PFSK-1 (cell line): ENCODE data around the gene ZNF318.

ENCODE experiments used
- FOXP2 ChIP-seq: optimal IDR thresholded peaks from 2 replicates; pipeline ENCODE3; 2011; ENCODE audit warnings: borderline replicate concordance, control low read depth, inconsistent platforms; ENCODE audit not compliant: insufficient read depth; ENCODE audit errors: extremely low read length, extremely low read depth
- POLR2AphosphoS5 ChIP-seq: IDR thresholded peaks from 2 replicates; pipeline ENCODE4 v1.6.1; 2012; ENCODE audit warnings: low read depth, mild to moderate bottlenecking, control low read depth, low read length, moderate library complexity
- REST ChIP-seq, 2 experiments: IDR thresholded peaks; 2 replicates each; pipeline versions ENCODE4 v1.6.1 to v1.8.0; 2011 to 2012; ENCODE audit warnings: low read depth in 2 of 2, low read length in 2 of 2, control low read depth in 1 of 2, inconsistent platforms in 1 of 2, mild to moderate bottlenecking in 1 of 2, moderate library complexity in 1 of 2; ENCODE audit not compliant: insufficient read depth in 1 of 2
- SIN3A ChIP-seq: IDR thresholded peaks from 2 replicates; pipeline ENCODE4 v1.6.1; 2012; ENCODE audit warnings: mild to moderate bottlenecking, low read length, moderate library complexity, borderline replicate concordance; ENCODE audit not compliant: insufficient read depth
- TAF1 ChIP-seq: IDR thresholded peaks from 2 replicates; pipeline ENCODE4 v1.6.1; 2012; ENCODE audit warnings: low read length, control low read depth, borderline replicate concordance; ENCODE audit not compliant: insufficient read depth

- TF ChIP-seq POLR2AphosphoS5 = no peak
- no peak for TF ChIP-seq TAF1
- no peak for TF ChIP-seq REST (IDR thresholded peaks at IDR 0.05; ENCODE audit: insufficient read depth in 1 of 2, low read depth in 2 of 2, low read length in 2 of 2)
- no peak for TF ChIP-seq SIN3A
- no peak for TF ChIP-seq FOXP2
These were observed 9.6 kb downstream of the ZNF318 start for GRCh38 chr6:43359831-43360230.
